Measurements from ENCODE around the gene LRP2.
A peak's percentile ranks its signal among the peaks of the same experiment; 100 is the strongest.

Gene LRP2

DNA sequence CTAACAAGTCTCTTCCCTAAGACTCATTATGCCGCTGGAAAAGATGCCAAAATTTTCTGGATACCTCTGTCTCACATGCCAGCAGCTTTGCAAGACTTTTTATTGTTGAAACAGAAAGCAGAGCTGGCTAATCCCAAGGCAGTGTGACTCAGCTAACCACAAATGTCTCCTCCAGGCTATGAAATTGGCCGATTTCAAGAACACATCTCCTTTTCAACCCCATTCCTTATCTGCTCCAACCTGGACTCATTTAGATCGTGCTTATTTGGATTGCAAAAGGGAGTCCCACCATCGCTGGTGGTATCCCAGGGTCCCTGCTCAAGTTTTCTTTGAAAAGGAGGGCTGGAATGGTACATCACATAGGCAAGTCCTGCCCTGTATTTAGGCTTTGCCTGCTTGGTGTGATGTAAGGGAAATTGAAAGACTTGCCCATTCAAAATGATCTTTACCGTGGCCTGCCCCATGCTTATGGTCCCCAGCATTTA lies 266.7 kb downstream of the LRP2 start:
- Mint-ChIP-seq H3K9me3 (no peaks in the 10 kb centered on the region), H3K36me3 (no peaks in the 10 kb centered on the region), H3K27ac (peak overlapping the region; percentile 20), H3K4me1 (peaks cover 14% of the 10 kb centered on the region), H3K4me3 (peak overlapping the region; percentile 19)
- no peak for DNase-seq (ENCODE audit: low spot score in 2 of 2)
- ATAC-seq: peak; percentile 85

DNA sequence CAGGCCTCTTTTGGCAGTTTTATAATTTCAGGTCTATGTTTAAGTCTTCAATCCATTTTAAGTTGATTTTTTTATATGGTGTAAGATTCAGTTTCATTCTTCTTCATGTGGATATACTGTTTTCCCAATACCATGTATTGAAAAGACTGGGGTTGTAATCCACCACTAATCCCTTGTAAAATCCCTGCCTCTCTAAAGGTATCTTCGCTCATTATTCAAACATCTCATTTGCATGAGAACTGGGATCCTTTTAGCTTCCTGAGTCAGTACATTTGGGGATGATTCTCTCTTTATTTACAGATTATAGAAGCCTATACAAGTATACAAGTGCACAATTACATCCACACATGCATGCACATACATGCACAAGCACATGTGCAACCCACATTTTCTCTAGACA lies 267.7 kb downstream of the LRP2 start:
- H3K4me3 Mint-ChIP-seq: no peak overlapping the region
- no peaks in the 10 kb centered on the region for H3K9me3 Mint-ChIP-seq
- no peak for DNase-seq (ENCODE audit: low spot score in 2 of 2)
- ATAC-seq: no peak
- H3K36me3 Mint-ChIP-seq: no peaks in the 10 kb centered on the region
- H3K4me1 Mint-ChIP-seq: peaks cover 14% of the 10 kb centered on the region
- no peak overlapping the region for H3K27ac Mint-ChIP-seq

DNA sequence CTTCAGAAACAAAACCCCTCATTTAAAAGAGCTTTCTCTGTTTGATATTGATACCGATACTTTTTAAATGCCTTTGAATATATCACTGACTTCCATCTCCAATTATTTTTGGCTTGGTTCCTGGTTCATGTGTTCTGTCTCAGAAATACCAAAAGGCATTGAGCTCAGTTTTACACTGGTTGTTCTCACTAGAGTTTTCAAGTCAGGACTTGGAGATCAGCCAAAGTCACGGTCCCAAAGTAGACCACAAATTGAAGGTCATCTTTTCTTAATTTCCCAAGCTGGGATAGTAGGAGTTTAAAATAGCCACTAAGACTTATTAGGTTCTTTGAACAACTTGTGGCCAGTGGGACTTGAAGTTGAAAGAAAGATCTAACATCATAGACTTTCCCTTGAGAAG lies 268.8 kb downstream of the LRP2 start:
- Mint-ChIP-seq H3K36me3 (no peaks in the 10 kb centered on the region), H3K4me3 (no peak overlapping the region), H3K9me3 (no peaks in the 10 kb centered on the region), H3K27ac (no peak overlapping the region), H3K4me1 (peaks cover 14% of the 10 kb centered on the region)
- ATAC-seq: no peak
- DNase-seq (ENCODE audit: low spot score in 2 of 2): no peak

DNA sequence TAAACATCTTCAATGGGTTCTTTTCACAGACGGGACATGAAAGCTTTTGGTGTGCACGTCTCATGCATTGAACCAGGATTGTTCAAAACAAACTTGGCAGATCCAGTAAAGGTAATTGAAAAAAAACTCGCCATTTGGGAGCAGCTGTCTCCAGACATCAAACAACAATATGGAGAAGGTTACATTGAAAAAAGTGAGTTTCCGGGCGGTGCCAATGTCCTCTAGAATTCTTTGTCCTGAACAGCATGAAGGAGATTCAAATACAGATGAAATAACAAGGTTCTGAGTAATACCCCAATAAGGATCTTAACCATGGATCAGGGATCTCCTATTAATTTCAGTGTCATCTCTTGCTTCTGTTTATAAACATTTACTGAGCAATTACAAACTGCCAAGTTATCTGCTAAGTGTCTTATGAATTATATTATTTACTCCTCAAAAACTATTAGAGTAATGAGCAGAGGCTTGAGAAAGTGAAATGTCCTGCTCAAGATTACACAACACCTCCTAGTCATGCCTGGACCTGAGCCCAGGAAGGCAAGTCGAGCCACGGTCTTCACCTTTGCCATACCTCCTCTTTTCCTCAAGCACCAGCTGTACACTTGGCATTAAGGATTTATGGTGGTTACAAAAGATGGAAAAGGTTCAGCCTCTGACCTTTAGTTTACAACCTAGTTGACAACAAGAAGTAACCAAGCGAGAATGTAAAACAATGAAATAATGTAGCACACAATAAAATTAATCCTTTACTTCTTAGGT lies 270.4 kb downstream of the LRP2 start:
- Mint-ChIP-seq H3K36me3 (no peaks in the 10 kb centered on the region), H3K4me1 (peaks cover 14% of the 10 kb centered on the region), H3K4me3 (no peak overlapping the region), H3K27ac (no peak overlapping the region), H3K9me3 (no peaks in the 10 kb centered on the region)
- ATAC-seq (no peak), DNase-seq (ENCODE audit: low spot score in 2 of 2) (no peak)

DNA sequence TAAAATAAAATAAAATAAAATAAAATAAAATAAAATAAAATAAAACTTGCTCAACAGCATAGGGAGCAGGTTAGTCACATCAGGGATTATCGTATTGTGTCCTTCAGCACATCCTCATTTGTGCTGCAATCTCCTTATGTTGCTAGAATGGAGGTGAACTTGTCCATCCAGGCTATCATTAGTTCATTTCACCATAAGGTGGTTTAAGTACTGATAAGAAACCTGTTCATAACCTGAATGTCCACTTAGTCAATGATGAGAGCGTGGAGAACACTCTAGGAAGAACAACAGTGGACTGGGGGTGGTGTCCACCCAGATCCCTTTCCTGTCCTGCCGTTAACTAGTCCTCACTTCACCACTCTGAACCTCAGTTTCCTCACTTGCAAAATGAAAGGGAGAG lies 271.1 kb downstream of the LRP2 start:
- H3K9me3 Mint-ChIP-seq: no peaks in the 10 kb centered on the region
- ATAC-seq: no peak
- H3K36me3 Mint-ChIP-seq: no peaks in the 10 kb centered on the region
- H3K4me1 Mint-ChIP-seq: peaks cover 13% of the 10 kb centered on the region
- DNase-seq (ENCODE audit: low spot score in 2 of 2): no peak
- no peak overlapping the region for H3K27ac Mint-ChIP-seq
- no peak overlapping the region for H3K4me3 Mint-ChIP-seq

DNA sequence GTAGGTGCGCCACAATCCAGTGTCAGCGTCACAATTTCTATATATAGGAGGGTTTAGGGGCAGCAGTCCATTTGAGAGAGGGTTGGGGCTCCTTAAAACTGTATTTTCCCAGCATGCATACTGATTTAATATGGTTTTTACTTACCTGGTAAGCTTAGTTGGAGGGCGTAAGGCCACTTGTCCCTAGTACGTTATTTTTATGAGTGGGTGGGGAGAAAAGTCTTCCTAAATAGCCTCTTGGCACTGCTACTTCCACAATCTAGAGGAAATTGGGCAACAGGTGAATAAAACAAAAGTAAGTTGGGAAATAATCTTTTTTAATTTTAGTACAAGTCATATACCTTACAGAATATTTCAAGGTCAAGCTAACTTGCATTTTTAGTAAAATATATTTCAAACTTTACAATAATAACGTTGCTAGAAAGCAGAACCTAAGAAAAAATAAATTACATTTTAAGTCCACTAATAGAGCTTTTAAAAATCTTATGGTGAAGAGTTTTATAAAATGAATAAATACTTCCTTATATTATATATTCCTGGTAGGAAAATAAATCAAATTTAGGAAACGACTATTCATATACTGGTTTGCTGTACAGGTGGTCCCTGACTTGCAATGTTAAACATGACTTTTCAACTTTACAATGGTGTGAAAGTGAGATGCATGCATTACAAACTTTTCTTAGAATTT lies 272.1 kb downstream of the LRP2 start:
- Mint-ChIP-seq H3K36me3 (no peaks in the 10 kb centered on the region), H3K27ac (no peak overlapping the region), H3K9me3 (peaks cover 4% of the 10 kb centered on the region), H3K4me3 (no peak overlapping the region), H3K4me1 (peaks cover 3% of the 10 kb centered on the region)
- ATAC-seq: no peak
- no peak for DNase-seq (ENCODE audit: low spot score in 2 of 2)

DNA sequence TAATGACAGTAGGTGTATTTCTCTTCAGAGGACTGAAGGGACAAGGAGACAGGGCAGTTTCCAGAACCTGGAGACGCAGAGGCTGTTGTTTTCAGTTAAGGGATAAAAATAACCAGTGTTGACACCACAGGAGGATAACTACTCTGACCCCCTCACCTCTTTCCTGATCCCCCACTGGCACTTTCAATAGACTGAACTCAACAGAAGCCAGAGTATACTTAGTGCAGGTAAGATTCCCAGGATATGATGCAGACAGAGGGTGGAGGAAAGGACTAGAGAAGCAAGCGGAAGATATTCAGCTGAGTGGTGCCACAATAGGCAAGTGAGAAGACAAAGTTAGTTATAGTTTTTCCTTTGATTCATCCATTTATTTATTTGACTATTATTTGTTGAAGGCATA lies 273.2 kb downstream of the LRP2 start:
- Mint-ChIP-seq H3K27ac (no peak overlapping the region), H3K4me3 (no peak overlapping the region), H3K36me3 (no peaks in the 10 kb centered on the region), H3K4me1 (no peaks in the 10 kb centered on the region), H3K9me3 (peaks cover 4% of the 10 kb centered on the region)
- DNase-seq (ENCODE audit: low spot score in 2 of 2): no peak
- no peak for ATAC-seq

DNA sequence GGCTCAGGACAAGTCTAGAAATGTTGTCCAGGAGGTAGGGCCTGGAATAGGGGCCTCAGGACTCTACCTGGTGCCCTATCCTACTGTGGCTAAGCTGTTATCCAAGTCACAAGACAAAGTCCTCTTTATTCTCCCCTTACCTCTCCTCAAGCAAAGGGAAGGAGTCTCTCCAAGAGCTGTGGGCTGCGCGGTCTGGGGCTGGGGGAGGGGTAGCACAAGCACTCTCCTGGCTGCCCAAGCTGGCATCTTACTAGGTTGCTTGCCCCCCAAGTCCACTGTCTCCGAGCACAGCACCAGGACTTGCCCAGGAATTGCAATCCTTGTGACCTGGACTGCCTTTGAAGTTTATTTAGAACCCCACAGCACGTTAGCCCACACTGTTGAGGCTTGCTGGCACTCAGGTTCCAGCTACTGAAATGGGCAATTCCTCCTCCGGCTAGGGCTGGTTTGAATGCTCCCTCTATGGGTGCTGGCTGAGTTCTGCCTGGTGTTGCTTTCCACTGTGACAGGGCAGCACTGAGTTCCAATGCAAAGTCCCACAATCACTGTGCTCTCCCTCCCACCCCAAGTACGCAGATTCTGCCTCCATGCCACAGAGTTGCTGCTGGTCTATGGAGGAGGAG lies 274.5 kb downstream of the LRP2 start:
- Mint-ChIP-seq H3K9me3 (peaks cover 4% of the 10 kb centered on the region), H3K27ac (no peak overlapping the region), H3K36me3 (no peaks in the 10 kb centered on the region), H3K4me1 (no peaks in the 10 kb centered on the region), H3K4me3 (no peak overlapping the region)
- DNase-seq (ENCODE audit: low spot score in 2 of 2) (no peak), ATAC-seq (no peak)

DNA sequence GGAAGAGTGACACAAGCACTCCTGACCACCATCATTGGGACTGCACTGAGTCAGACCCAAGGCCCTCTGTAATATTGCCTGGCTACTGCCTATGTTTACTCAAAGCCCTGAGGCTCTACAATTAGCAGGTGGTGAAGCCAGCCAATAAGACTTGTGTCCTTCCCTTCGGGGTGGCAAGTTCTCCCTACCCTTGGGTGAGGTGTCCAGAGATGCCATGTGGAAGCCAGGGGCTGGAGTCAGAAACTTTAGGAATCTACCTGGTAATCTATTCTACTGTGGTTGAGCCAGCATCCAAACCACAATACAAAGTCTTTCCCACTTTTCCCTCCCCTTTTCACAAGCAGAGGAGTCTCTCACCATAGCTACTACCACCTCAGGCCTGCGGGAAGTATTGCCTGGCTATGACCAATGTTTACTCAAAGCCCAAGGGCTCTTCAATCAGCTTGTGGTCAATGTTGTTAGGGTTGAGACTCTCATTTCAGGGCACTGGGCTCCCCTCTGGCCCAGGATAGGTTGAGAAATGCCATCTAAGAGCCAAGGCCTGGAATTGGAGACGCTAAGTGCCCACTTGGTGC lies 275.4 kb downstream of the LRP2 start:
- ATAC-seq: no peak
- no peak overlapping the region for H3K4me3 Mint-ChIP-seq
- H3K36me3 Mint-ChIP-seq: no peaks in the 10 kb centered on the region
- H3K4me1 Mint-ChIP-seq: no peaks in the 10 kb centered on the region
- H3K9me3 Mint-ChIP-seq: peaks cover 4% of the 10 kb centered on the region
- H3K27ac Mint-ChIP-seq: no peak overlapping the region
- DNase-seq (ENCODE audit: low spot score in 2 of 2): no peak

DNA sequence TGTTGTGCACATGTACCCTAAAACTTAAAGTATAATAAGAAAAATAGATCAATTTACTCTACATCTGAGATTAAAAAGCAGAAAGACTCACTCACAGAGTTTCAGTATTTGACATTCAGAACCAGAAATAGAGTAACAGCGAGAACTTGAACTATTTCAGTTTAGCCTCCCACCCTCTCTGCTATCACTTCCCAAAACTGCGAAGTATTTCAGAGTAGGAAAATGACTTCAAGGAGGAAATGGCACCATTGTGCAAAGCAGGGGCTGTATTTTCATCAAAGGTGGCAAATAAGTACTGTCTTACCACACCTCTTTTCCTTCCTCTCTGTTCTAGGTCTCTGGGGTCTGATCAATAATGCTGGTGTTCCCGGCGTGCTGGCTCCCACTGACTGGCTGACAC lies 279.3 kb downstream of the LRP2 start:
- Mint-ChIP-seq H3K4me1 (no peaks in the 10 kb centered on the region), H3K4me3 (no peak overlapping the region), H3K36me3 (no peaks in the 10 kb centered on the region), H3K9me3 (peaks cover 4% of the 10 kb centered on the region), H3K27ac (no peak overlapping the region)
- DNase-seq (ENCODE audit: low spot score in 2 of 2) (no peak), ATAC-seq (no peak)

DNA sequence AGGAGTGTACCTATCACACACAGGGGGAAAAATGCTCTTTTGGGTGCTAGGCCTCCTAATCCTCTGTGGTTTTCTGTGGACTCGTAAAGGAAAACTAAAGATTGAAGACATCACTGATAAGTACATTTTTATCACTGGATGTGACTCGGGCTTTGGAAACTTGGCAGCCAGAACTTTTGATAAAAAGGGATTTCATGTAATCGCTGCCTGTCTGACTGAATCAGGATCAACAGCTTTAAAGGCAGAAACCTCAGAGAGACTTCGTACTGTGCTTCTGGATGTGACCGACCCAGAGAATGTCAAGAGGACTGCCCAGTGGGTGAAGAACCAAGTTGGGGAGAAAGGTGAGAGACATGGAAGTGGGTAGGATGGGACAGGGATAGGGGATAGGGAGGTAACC lies 280.8 kb downstream of the LRP2 start:
- Mint-ChIP-seq H3K9me3 (peaks cover 4% of the 10 kb centered on the region), H3K4me3 (no peak overlapping the region), H3K36me3 (no peaks in the 10 kb centered on the region), H3K4me1 (no peaks in the 10 kb centered on the region), H3K27ac (no peak overlapping the region)
- DNase-seq (ENCODE audit: low spot score in 2 of 2): no peak
- ATAC-seq: no peak

DNA sequence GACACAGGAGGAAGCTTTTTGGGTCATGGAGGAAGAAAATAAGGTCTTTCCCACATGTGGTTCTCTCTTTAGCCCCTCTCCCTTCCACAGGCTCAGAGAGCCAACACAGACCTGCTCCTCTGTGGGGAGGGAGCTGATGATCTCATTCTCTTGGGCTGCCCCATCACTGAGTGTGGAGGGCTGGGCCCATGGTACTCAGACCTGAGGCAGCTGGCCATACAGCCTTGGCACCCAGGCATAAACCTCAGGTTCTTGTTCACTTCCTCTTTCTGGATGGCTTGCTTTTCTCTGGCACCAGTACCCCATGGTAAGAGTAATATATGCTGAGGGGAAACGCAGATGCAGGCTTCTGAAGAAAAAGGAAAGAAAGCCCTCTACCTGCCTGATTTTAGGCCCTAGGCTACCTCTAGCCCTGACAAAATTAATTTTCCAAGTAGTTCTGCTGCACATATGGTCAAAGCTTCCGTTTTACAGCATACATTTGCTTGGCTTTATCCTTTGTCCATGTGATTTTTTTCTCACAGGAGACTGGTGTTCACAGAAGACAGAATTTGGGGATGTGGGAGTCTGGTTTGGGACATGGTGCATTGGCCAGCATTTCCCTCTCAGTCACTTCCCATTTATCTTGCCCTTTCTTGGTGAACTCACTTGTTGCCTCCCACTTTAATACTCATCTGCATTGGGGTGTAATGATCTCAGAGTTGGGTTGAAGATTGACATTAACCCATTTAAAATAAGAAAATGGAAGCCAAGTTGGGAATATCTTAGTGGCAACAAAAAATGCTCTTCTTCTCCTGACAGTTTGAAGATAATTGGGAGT lies 281.9 kb downstream of the LRP2 start:
- no peak overlapping the region for H3K4me3 Mint-ChIP-seq
- H3K36me3 Mint-ChIP-seq: no peaks in the 10 kb centered on the region
- H3K9me3 Mint-ChIP-seq: no peaks in the 10 kb centered on the region
- no peak for DNase-seq (ENCODE audit: low spot score in 2 of 2)
- H3K4me1 Mint-ChIP-seq: no peaks in the 10 kb centered on the region
- ATAC-seq: peak; percentile 52
- H3K27ac Mint-ChIP-seq: no peak overlapping the region

DNA sequence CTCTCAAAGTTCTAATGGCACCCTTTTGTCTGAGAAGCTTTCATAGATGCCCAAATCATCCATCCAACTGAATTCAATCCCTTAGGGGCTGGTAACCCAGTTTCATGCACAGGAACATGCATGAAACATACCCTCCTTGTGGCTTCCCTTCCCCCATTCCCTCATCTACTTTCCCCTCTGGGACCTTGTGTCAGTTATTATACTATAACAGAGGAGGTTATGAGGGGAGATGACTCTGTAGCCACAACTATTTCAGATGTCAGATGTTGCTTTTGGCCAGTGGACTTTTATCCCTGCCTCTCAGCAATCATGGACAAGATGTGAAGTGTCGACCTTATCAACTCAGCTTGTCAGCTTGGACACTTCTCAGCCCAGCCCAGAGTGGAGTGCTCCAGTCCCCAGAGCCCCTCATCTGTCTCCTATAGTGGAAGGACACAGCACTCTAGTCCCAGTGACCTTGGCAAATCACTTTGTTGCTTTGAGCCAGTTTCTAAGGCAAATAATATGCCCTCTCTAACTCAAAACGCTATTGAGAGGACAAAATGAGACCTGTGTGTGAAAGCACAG lies 284.6 kb downstream of the LRP2 start:
- H3K4me1 Mint-ChIP-seq: peaks cover 14% of the 10 kb centered on the region

More for the DNA sequence above, 284.6 kb downstream of the LRP2 start:
- Mint-ChIP-seq H3K4me3 (no peak overlapping the region), H3K36me3 (no peaks in the 10 kb centered on the region), H3K27ac (no peak overlapping the region), H3K9me3 (no peaks in the 10 kb centered on the region)
- DNase-seq (ENCODE audit: low spot score in 2 of 2) (no peak), ATAC-seq (no peak)

Measured in stimulated activated effector memory CD8-positive, alpha-beta T cell treated with anti-CD3 and anti-CD28 coated beads, Interleukin-12 subunit alpha, Interleukin-12 subunit beta, amount 100 ng/mL, for 72 hours (primary cell).